Naive thymus-derived CD8-positive, alpha-beta T cell (primary cell): ENCODE results near the gene SEC31B. TPM values are rescaled to one million over a fixed set of nuclear protein-coding genes. Genes with fewer than 3 reads are reported as not detected.
A peak's percentile ranks its signal among the peaks of the same experiment; 100 is the strongest.

ENCODE experiments used
- ATAC-seq, 2 donors: fragments of 150-1000 bp; cut with Tn5 transposase in 1 of 2; sonication (Bioruptor Pico), chemical (Tn5 transposase) in 1 of 2; 1 replicate in 1 of 2; 2 replicates in 1 of 2; pipeline ENCODE4 v1.10.0; 2021; ENCODE audit warnings: mild to moderate bottlenecking in 2 of 2, moderate library complexity in 2 of 2
- POLR2A ChIA-PET: fragments of 350-600 bp; sonication (Branson Sonifier 250); formaldehyde crosslinking; loops from one replicate; lab custom pipeline; 2021; ENCODE audit warnings: antibody characterized with exemption; lab: Charles Lee
- DNase-seq, 10 donors: peaks; one replicate each; pipeline versions ENCODE4 v3.0.0 to v3.0.0-alpha.2; 2020 to 2022
- H3K27ac Mint-ChIP-seq, 10 donors: one replicate each; pipeline ENCODE4 v1.8.0; 2020 to 2022; ENCODE audit warnings: mild to moderate bottlenecking in 10 of 10, mixed read lengths in 10 of 10, moderate library complexity in 4 of 10, inconsistent platforms in 1 of 10
- H3K27me3 Mint-ChIP-seq, 5 donors: one replicate each; pipeline ENCODE4 v1.8.0; 2021 to 2022; ENCODE audit warnings: mixed read lengths in 5 of 5
- H3K36me3 Mint-ChIP-seq, 3 donors: one replicate each; pipeline ENCODE4 v1.8.0; 2020 to 2022; ENCODE audit warnings: mixed read lengths in 3 of 3, mild to moderate bottlenecking in 2 of 3, inconsistent platforms in 1 of 3
- H3K4me1 Mint-ChIP-seq, 4 donors: one replicate each; pipeline ENCODE4 v1.8.0; 2021 to 2022; ENCODE audit warnings: mixed read lengths in 4 of 4
- H3K4me3 Mint-ChIP-seq, 10 donors: one replicate each; pipeline ENCODE4 v1.8.0; 2020 to 2022; ENCODE audit warnings: mild to moderate bottlenecking in 10 of 10, mixed read lengths in 10 of 10, moderate library complexity in 6 of 10, inconsistent platforms in 1 of 10
- H3K9me3 Mint-ChIP-seq, 9 donors: one replicate each; pipeline ENCODE4 v1.8.0; 2020 to 2022; ENCODE audit warnings: mixed read lengths in 9 of 9, mild to moderate bottlenecking in 3 of 9, inconsistent platforms in 1 of 9, moderate library complexity in 1 of 9
- polyA plus RNA-seq, 3 donors: library from polyadenylated mRNA; unstranded; fragments of 300-500 nt; fragmentation: Illumina TruSeq; gene quantifications; one replicate each; pipeline ENCODE4 v1.2.3, GENCODE V29; 2021
- total RNA-seq, 8 experiments: library from RNA in 2 of 8; stranded (reverse) in 2 of 8; gene quantifications; one replicate each; pipeline ENCODE4 v1.2.3 and lab custom pipeline; 2021 to 2026

Gene SEC31B, protein sequence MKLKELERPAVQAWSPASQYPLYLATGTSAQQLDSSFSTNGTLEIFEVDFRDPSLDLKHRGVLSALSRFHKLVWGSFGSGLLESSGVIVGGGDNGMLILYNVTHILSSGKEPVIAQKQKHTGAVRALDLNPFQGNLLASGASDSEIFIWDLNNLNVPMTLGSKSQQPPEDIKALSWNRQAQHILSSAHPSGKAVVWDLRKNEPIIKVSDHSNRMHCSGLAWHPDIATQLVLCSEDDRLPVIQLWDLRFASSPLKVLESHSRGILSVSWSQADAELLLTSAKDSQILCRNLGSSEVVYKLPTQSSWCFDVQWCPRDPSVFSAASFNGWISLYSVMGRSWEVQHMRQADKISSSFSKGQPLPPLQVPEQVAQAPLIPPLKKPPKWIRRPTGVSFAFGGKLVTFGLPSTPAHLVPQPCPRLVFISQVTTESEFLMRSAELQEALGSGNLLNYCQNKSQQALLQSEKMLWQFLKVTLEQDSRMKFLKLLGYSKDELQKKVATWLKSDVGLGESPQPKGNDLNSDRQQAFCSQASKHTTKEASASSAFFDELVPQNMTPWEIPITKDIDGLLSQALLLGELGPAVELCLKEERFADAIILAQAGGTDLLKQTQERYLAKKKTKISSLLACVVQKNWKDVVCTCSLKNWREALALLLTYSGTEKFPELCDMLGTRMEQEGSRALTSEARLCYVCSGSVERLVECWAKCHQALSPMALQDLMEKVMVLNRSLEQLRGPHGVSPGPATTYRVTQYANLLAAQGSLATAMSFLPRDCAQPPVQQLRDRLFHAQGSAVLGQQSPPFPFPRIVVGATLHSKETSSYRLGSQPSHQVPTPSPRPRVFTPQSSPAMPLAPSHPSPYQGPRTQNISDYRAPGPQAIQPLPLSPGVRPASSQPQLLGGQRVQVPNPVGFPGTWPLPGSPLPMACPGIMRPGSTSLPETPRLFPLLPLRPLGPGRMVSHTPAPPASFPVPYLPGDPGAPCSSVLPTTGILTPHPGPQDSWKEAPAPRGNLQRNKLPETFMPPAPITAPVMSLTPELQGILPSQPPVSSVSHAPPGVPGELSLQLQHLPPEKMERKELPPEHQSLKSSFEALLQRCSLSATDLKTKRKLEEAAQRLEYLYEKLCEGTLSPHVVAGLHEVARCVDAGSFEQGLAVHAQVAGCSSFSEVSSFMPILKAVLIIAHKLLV
- total RNA-seq (10 to 100 TPM; 60.1 to 61.7 TPM), polyA plus RNA-seq (1 to 10 TPM in 2 of 3 donors, under 1 TPM in 1; 0.98 to 2.3 (median 2.0) TPM), total RNA-seq (lab: John Stamatoyannopoulos, UW) (14.1 to 115 (median 59.0) reads per million in 6 experiments)

DNA sequence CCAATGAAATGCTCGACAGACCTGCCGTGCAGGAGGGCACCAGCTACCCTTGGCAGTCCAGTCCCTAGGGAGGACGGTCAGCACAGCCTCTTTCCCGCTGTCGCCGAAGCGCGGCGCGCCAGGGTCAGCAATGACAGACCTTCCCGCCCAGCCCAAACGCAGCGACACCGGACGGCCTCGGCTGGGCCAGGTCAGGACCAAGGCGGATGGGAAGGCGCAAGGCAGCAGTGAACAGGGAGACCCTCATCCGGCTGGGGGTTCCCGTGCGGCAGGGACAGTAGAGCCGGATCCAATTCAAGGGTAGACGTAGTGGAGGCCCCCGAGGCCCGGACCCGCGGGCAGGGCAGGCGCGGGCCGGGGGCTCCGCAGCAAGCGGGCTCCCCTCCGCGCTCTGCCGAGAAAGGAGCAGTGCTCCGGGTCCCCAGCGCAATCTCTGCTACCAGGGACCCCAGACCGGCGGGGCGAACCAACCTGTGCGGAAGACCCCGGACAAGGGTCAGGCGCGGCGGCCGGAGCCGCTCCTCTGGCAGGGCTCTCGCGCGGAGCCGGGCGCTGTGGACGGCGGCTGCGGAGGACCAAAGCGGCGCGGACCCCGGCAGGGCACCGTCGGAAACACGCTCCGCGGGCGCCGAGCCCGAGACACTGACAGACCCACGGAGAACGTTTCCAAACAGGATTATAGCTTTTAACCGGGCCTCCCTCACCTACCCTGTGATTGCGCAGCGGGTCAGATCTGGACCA lies at the start of gene SEC31B:
Gene SEC31B (minus strand): TSS at position 551 of the 741 bp plus-strand sequence. CDS start 2,909 bp downstream, outside the sequence.
- DNase-seq (no peak), ATAC-seq (peak in 1 of 2 donors; percentile 31)
- Mint-ChIP-seq H3K9me3 (no peaks in the 10 kb centered on the region), H3K27ac (peak within 1 kb of the TSS; percentile 42 to 82 (median 62)), H3K4me1 (peaks cover 18 to 43% (median 27%) of the 10 kb centered on the region in 4 donors), H3K4me3 (peak within 1 kb of the TSS in 6 of 10 donors; percentile 20 to 62 (median 44)), H3K36me3 (peaks cover 0 to 42% (median 9%) of the 10 kb centered on the region in 3 donors), H3K27me3 (no peaks in the 10 kb centered on the region)
- POLR2A ChIA-PET = interaction anchor here (1.0 to 1.7 kb wide), 4 partner anchors 10 to 85 kb away, joined by 4 to 9 read pairs (median 6); partner anchors contain the start of gene NDUFB8

DNA sequence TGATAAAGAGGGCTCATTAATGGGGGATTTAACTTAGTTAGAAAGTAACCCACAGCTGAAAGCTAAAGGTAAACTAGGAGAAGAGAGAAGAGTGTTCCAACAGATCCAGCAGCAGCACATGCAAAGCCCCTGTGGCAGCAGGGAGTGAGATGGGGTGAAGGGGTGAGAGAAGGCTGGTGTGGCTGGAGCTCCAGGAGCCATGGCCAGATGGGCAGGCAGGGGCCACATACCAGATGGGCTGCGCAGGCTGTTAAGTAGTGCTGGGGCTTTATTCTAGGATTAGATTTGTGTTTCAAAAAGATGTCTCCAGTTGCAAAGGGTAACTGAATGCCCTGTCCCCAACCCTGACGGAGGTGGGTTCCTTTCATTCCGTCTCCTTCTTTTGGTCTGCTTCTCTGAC lies 49.3 kb upstream of the SEC31B start:
- Mint-ChIP-seq H3K36me3 (peaks cover 0 to 3% (median 0%) of the 10 kb centered on the region in 3 donors), H3K9me3 (no peaks in the 10 kb centered on the region), H3K4me3 (no peak overlapping the region), H3K27ac (no peak overlapping the region), H3K27me3 (peaks cover 10 to 47% (median 32%) of the 10 kb centered on the region in 5 donors), H3K4me1 (peaks cover 0 to 3% (median 0%) of the 10 kb centered on the region in 4 donors)
- peak in 1 of 10 donors; percentile 7 for DNase-seq
- POLR2A ChIA-PET = no interaction called here
- no peak for ATAC-seq

DNA sequence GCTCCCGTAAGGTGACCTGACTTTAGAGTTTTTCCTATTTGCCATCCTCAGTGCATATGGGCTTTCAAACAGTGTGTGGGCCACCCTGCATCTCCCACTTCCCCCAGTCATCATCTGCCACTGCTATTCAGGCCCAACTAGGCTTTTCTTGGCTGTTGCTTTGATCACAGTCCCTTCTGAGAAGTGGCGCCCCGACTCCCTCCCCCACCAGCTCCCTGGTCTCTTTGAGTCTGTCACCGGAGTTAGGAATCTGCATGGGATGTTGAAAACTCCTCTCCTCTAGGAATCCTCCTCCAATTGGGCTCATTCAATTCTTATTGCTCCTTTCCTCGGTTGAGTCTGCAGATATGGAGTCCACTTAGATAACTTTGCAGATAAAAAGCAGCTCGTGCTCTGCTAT lies 48.2 kb upstream of the SEC31B start:
- peaks cover 0 to 6% (median 3%) of the 10 kb centered on the region in 4 donors for H3K4me1 Mint-ChIP-seq
- peak overlapping the region in 1 of 10 donors; percentile 45 for H3K27ac Mint-ChIP-seq
- ATAC-seq (no peak), DNase-seq (peak in 1 of 10 donors; percentile 4)
- POLR2A ChIA-PET = no interaction called here
- no peaks in the 10 kb centered on the region for H3K9me3 Mint-ChIP-seq
- H3K27me3 Mint-ChIP-seq = peaks cover 4 to 49% (median 30%) of the 10 kb centered on the region in 5 donors
- no peak overlapping the region for H3K4me3 Mint-ChIP-seq
- H3K36me3 Mint-ChIP-seq = peaks cover 0 to 3% (median 0%) of the 10 kb centered on the region in 3 donors

DNA sequence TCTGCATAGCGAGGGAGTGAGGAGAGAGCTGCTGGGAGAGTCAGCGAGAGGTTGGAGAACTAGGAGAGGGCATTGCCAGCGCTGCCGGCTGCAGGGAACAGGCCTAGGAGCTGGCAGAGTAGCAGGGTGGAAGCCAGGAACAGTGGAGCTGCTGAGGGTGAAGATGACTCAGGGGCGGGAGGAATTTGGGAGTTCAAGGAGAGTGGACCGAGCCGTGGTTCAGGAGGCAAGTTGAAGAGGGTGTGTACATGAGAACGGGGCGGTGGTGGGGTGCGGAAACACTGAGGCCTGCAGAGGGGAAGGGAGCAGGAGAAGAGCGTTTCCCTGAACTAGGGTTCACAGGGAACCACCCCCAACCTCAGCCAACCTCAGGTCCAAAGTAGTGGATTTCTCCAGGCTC lies 47.6 kb upstream of the SEC31B start:
- peaks cover 0 to 3% (median 0%) of the 10 kb centered on the region in 3 donors for H3K36me3 Mint-ChIP-seq
- no peak for ATAC-seq
- no peaks in the 10 kb centered on the region for H3K9me3 Mint-ChIP-seq
- H3K27ac Mint-ChIP-seq = no peak overlapping the region
- H3K4me1 Mint-ChIP-seq = peaks cover 0 to 7% (median 7%) of the 10 kb centered on the region in 4 donors
- no peak overlapping the region for H3K4me3 Mint-ChIP-seq
- peaks cover 0 to 48% (median 29%) of the 10 kb centered on the region in 5 donors for H3K27me3 Mint-ChIP-seq
- DNase-seq = peak in 1 of 10 donors; percentile 5
- POLR2A ChIA-PET = no interaction called here

DNA sequence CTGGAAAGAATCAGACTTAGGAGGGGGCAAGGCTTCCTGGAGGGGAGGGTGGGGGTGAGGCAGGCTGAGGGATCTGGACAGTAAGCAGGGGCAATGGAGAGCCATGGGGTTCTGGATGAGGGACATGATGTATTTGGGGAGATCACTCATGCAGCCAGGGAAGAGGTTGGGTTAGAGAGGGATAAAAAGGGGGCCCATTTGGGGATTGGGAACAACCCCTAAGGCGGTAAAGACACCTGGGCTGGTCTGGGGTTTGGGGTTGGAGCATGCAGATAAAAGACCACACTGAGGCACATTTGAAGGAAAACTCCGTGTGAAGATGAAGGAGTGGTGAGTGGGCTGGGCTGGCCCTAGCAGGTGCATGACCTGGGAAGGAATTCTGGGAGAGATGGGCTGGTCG lies 46.9 kb upstream of the SEC31B start:
- no peaks in the 10 kb centered on the region for H3K9me3 Mint-ChIP-seq
- peaks cover 0 to 3% (median 0%) of the 10 kb centered on the region in 3 donors for H3K36me3 Mint-ChIP-seq
- no peak overlapping the region for H3K4me3 Mint-ChIP-seq
- H3K27ac Mint-ChIP-seq = no peak overlapping the region
- ATAC-seq (no peak), DNase-seq (peak in 1 of 10 donors; percentile 13)
- POLR2A ChIA-PET = interaction anchor here (0.7 kb wide), 1 partner anchor 36 kb away, joined by 3 read pairs; no protein-coding TSS in a partner anchor
- peaks cover 0 to 13% (median 9%) of the 10 kb centered on the region in 4 donors for H3K4me1 Mint-ChIP-seq
- H3K27me3 Mint-ChIP-seq = peaks cover 0 to 52% (median 31%) of the 10 kb centered on the region in 5 donors

DNA sequence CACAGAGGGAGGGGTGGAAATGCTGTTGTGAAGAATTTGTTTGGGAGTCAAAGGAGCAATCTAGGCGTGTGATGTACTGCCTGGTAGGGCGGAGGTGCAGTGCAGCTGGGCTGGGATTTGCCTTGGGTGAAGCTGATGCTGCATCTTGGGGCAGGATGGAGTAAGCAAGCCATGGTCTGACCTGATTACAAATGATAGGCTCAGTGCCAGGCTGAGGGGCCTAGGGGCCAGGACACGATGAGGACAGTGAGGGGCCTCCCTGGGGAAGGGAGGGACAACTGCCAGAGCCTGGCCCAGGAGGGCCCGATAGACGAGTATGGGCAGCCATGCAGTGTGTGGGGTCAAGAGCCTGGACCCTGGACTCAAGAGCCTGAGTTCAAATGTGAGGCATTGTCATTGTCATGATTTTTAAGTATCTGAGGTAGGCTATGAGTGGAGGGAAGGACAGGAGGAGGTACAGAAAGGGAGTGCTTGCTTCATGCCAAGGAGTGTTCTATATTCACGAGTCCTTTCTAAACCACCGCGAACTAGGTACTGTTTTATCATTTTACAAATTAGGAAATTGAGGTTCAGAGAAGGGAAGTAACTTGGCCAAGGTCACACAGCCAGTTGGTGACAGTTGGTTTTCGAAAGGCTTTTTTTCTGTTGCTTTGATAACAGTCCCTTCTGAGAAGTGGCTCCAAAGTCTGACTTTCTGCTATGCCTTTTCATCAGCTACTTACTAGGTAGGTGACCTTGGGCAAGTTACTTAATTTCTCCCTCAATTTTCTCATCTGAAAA lies 45.7 kb upstream of the SEC31B start:
- POLR2A ChIA-PET = no interaction called here
- Mint-ChIP-seq H3K4me3 (no peak overlapping the region), H3K36me3 (peaks cover 0 to 3% (median 0%) of the 10 kb centered on the region in 3 donors), H3K4me1 (peaks cover 0 to 20% (median 13%) of the 10 kb centered on the region in 4 donors), H3K27ac (no peak overlapping the region), H3K27me3 (peaks cover 9 to 61% (median 31%) of the 10 kb centered on the region in 5 donors), H3K9me3 (no peaks in the 10 kb centered on the region)
- ATAC-seq = no peak
- peak in 1 of 10 donors; percentile 11 for DNase-seq

DNA sequence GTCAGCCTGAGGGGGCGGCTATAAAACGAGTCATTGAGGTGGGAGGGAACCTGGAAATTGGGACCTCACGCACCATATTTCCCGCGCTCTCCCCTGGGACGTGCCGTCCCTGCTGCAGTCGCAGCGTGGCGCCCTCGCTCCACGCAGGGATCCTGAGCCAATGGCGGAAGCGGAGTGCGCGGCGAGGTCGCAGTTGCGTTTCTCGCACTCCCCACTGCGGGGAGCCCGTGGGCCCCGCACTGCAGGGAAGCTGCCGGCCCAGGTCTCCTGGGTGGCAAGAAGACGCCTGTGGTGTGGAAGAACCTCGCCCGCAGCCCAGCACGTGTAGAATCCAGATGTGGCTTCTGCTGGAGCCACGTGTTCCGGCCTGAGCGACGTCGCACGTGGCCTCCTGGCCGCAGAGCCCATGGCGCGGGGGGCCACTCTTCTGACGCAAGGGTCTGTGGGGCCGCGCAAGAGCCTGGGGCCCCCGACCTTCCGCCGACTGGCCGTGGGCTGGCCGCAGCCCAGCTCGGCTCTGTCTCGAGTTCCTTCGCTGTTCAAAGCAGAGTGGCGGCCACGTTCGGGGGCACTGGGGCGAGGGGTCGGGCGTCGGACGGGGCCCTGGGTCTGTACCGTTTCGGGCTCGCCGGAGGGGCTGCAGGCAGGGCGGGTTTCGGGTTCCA lies 42.5 kb upstream of the SEC31B start:
- DNase-seq = peak; percentile 64 to 85 (median 78)
- peak; percentile 97 to 98 for ATAC-seq
- no peaks in the 10 kb centered on the region for H3K9me3 Mint-ChIP-seq
- no peak overlapping the region for H3K27ac Mint-ChIP-seq
- POLR2A ChIA-PET = interaction anchor here (0.6 to 2.0 kb wide), 3 partner anchors 182 to 435 kb away, joined by 3 to 7 read pairs (median 4); no protein-coding TSS in a partner anchor
- H3K4me1 Mint-ChIP-seq = peaks cover 0 to 20% (median 15%) of the 10 kb centered on the region in 4 donors
- H3K36me3 Mint-ChIP-seq = peaks cover 0 to 11% (median 0%) of the 10 kb centered on the region in 3 donors
- peak overlapping the region; percentile 14 to 80 (median 69) for H3K4me3 Mint-ChIP-seq
- peaks cover 12 to 53% (median 30%) of the 10 kb centered on the region in 5 donors for H3K27me3 Mint-ChIP-seq

DNA sequence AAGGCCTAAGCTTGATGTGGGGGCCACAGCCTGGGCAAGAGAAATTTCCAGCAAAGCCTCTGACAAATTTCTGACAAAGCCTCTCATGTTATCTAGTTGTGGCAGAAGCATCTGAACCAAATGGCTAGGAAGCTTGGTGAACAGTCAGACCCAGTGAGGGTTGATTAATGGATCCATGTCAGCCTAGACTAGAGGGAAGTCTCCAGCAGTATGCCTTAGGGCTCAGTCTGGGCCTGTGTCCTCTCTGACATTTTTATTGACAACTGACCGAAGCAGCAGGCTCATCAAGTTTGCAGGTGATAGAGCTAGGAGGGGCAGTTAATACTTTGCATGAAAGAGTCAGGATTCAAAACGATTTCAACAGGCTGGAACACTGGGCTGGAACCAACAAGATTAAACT lies 41.3 kb upstream of the SEC31B start:
- Mint-ChIP-seq H3K4me3 (peak overlapping the region in 4 of 10 donors; percentile 11 to 56 (median 33)), H3K27ac (no peak overlapping the region), H3K4me1 (peaks cover 0 to 20% (median 15%) of the 10 kb centered on the region in 4 donors), H3K9me3 (no peaks in the 10 kb centered on the region), H3K36me3 (peaks cover 0 to 12% (median 0%) of the 10 kb centered on the region in 3 donors), H3K27me3 (peaks cover 12 to 41% (median 21%) of the 10 kb centered on the region in 5 donors)
- no peak for ATAC-seq
- POLR2A ChIA-PET = interaction anchor here (1.4 to 2.0 kb wide), 2 partner anchors 183 to 436 kb away, joined by 3 to 7 read pairs; no protein-coding TSS in a partner anchor
- DNase-seq = no peak

DNA sequence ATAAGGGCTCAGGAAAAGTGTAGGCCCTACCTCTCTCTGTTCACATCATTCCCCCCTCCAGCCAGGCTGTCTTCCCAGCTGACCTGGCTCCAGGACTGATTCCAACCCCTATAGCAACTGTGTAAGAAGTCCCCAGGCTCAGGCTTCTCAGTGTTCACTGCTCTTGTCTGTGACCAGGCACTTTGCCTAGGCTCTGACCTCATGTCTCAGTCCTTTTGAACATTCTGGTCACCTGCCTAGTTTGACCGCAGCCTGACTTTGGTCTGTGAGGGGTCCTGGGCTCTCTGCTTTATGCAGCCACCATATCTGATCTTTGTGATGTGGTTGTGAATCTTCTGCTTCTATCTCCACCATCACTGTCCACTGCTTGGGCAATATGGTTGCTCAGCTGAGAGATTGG lies 40.6 kb upstream of the SEC31B start:
- peaks cover 0 to 20% (median 15%) of the 10 kb centered on the region in 4 donors for H3K4me1 Mint-ChIP-seq
- H3K36me3 Mint-ChIP-seq = peaks cover 0 to 12% (median 0%) of the 10 kb centered on the region in 3 donors
- H3K9me3 Mint-ChIP-seq = no peaks in the 10 kb centered on the region
- POLR2A ChIA-PET = no interaction called here
- DNase-seq = no peak
- no peak for ATAC-seq
- H3K4me3 Mint-ChIP-seq = peak overlapping the region in 4 of 10 donors; percentile 2 to 52 (median 44)
- H3K27ac Mint-ChIP-seq = no peak overlapping the region
- peaks cover 7 to 36% (median 15%) of the 10 kb centered on the region in 5 donors for H3K27me3 Mint-ChIP-seq

DNA sequence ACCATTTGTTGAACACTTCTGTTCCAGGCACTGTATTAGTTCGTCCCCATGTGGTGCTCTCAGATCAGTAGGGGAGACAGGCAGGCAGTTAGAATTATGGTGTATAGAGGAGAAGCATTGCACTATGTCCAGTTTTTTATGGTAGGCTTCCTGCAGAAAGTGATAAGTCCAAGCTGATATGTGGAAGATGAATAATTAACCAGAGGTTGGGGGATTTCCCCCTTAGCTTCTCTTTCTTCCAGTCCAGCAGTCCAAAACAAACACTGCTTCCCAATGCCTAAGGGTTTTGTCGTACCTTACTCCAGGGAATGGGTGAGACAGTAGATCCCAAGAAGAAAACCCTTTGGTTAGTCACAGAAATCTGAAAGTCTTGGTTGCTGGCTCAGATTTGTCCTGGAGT lies 35.2 kb upstream of the SEC31B start:
- no peak for ATAC-seq
- H3K4me3 Mint-ChIP-seq = no peak overlapping the region
- H3K27ac Mint-ChIP-seq = no peak overlapping the region
- peaks cover 0 to 2% (median 0%) of the 10 kb centered on the region in 4 donors for H3K4me1 Mint-ChIP-seq
- H3K36me3 Mint-ChIP-seq = peaks cover 0 to 35% (median under 1%) of the 10 kb centered on the region in 3 donors
- DNase-seq = no peak
- no peaks in the 10 kb centered on the region for H3K27me3 Mint-ChIP-seq
- H3K9me3 Mint-ChIP-seq = no peaks in the 10 kb centered on the region
- POLR2A ChIA-PET = interaction anchor here (0.8 kb wide), 1 partner anchor 361 kb away, joined by 4 read pairs; no protein-coding TSS in a partner anchor
